HEK293 (cell line): ENCODE measurements around the gene KMT2D.

ENCODE experiments used
- CTCF ChIA-PET: fragments of 350-600 bp; formaldehyde crosslinking; extraction: SDS; loops from one replicate; lab custom pipeline; 2021; ENCODE audit warnings: antibody characterized with exemption; lab: Yijun Ruan, JAX
- POLR2A ChIA-PET: fragments of 300-600 bp; formaldehyde crosslinking; extraction: SDS; loops from one replicate; lab custom pipeline; 2020; ENCODE audit warnings: antibody characterized with exemption, inconsistent platforms; lab: Yijun Ruan, JAX
- H3K27ac ChIP-seq: fragments of 200-500 bp; sonication (Bioruptor generic); 2 replicates; pipeline ENCODE4 v1.5.1; 2014; ENCODE audit warnings: low read depth, low read length, control low read depth, inconsistent platforms; ENCODE audit errors: extremely low read depth
- H3K36me3 ChIP-seq, 2 experiments: fragments of 200-500 bp in 1 of 2; sonication (Bioruptor generic) in 1 of 2; 1 replicate in 1 of 2; 2 replicates in 1 of 2; pipeline ENCODE4 v1.5.1; 2014 to 2017; ENCODE audit warnings: inconsistent platforms in 2 of 2, low read length in 2 of 2; ENCODE audit not compliant: control insufficient read depth in 2 of 2, insufficient read depth in 1 of 2
- H3K4me1 ChIP-seq: fragments of 200-500 bp; sonication (Bioruptor generic); 2 replicates; pipeline ENCODE4 v1.5.1; 2014; ENCODE audit warnings: mild to moderate bottlenecking, low read length, inconsistent platforms; ENCODE audit not compliant: control insufficient read depth, insufficient read depth
- H3K4me3 ChIP-seq: 2 replicates; pipeline ENCODE4 v1.5.1; 2011; ENCODE audit warnings: low read depth, mild to moderate bottlenecking, control low read depth, low read length, moderate library complexity
- H3K9me3 ChIP-seq: fragments of 200-500 bp; sonication (Bioruptor generic); 2 replicates; pipeline ENCODE4 v1.5.1; 2014; ENCODE audit warnings: low read depth, low read length, inconsistent platforms; ENCODE audit not compliant: control insufficient read depth, insufficient read depth
- GLIS1 ChIP-seq: fragments of 450-650 bp; formaldehyde crosslinking; IDR thresholded peaks from 2 replicates; pipeline ENCODE4 v1.5.1; 2016; ENCODE audit warnings: missing biosample characterization, missing genetic modification characterization
- MEIS1 ChIP-seq: sonication (generic); formaldehyde crosslinking; IDR thresholded peaks from 2 replicates; pipeline ENCODE4 v1.8.1; 2022; ENCODE audit warnings: missing genetic modification reagents, mild to moderate bottlenecking, borderline replicate concordance
- MZF1 ChIP-seq: fragments of 450-650 bp; formaldehyde crosslinking; IDR thresholded peaks from 2 replicates; pipeline ENCODE4 v1.5.1; 2017; ENCODE audit warnings: missing biosample characterization, missing genetic modification characterization, borderline replicate concordance
- PRDM1 ChIP-seq: fragments of 450-650 bp; formaldehyde crosslinking; IDR thresholded peaks from 2 replicates; pipeline ENCODE4; 2016; ENCODE audit warnings: missing biosample characterization, missing genetic modification characterization
- ZFHX2 ChIP-seq: fragments of 450-650 bp; formaldehyde crosslinking; conservative IDR thresholded peaks from 2 replicates; pipeline ENCODE4 v1.5.1; 2016; ENCODE audit warnings: missing biosample characterization, missing genetic modification characterization
- ZNF133 ChIP-seq: fragments of 450-650 bp; formaldehyde crosslinking; IDR thresholded peaks from 2 replicates; pipeline ENCODE4 v1.5.1; 2016; ENCODE audit warnings: missing biosample characterization, missing genetic modification characterization
- ZNF514 ChIP-seq: fragments of 450-650 bp; formaldehyde crosslinking; IDR thresholded peaks from 2 replicates; pipeline ENCODE4 v1.5.1; 2016; ENCODE audit warnings: missing biosample characterization, missing genetic modification characterization
- ZNF600 ChIP-seq: fragments of 450-650 bp; formaldehyde crosslinking; IDR thresholded peaks from 2 replicates; pipeline ENCODE4 v1.5.1; 2016; ENCODE audit warnings: missing biosample characterization, missing genetic modification characterization
- ZNF660 ChIP-seq: fragments of 450-650 bp; IDR thresholded peaks from 2 replicates; pipeline ENCODE4 v1.5.1; 2018; ENCODE audit warnings: missing biosample characterization, mild to moderate bottlenecking, missing genetic modification characterization
- ZNF837 ChIP-seq: fragments of 450-650 bp; formaldehyde crosslinking; IDR thresholded peaks from 2 replicates; pipeline ENCODE4 v1.5.1; 2016; ENCODE audit warnings: missing biosample characterization, missing genetic modification characterization
- TF ChIP-seq, protein P1 (sequence below): fragments of 450-650 bp; formaldehyde crosslinking; IDR thresholded peaks from 2 replicates; pipeline ENCODE4 v1.5.1; 2017; ENCODE audit warnings: missing biosample characterization, missing genetic modification characterization
- TF ChIP-seq, protein P2 (sequence below): fragments of 450-650 bp; formaldehyde crosslinking; IDR thresholded peaks from 2 replicates; pipeline ENCODE4 v1.5.1; 2016; ENCODE audit warnings: missing biosample characterization, missing genetic modification characterization
- TF ChIP-seq, protein P3 (sequence below): fragments of 450-650 bp; formaldehyde crosslinking; IDR thresholded peaks from 2 replicates; pipeline ENCODE4; 2016; ENCODE audit warnings: missing biosample characterization, missing genetic modification characterization
- TF ChIP-seq, protein P4 (sequence below): fragments of 450-650 bp; formaldehyde crosslinking; IDR thresholded peaks from 2 replicates; pipeline ENCODE4 v1.5.1; 2016; ENCODE audit warnings: missing biosample characterization, missing genetic modification characterization

The KMT2D gene

DNA sequence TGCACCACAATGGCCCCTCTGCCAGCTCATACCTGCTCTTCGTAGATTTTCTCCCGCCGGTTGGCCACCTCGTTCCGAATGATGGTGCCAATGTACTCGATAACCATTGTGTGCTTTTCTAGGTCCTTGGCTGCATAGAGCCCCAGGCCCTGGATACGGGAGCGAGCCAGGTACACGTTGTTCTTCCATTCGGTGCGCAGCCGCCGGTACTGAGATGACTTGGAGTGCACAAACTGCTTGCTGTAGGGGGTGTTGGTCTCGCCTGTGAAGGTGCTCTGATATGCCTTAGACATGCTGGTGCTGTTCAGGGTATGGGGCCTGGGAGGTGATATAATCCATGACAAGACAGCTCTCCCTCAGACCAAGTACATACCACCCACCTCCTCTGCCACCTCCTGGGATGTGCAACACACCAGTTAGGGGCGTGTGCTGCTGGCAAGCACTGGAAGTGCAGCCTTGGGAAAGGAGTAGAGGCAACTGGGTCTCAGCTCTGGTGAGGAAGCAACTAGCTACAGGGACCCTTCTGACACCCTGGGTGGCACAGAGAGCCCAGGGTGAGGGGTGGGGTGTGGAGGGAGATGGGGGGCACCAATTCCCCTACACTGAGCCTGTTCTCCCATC is 37.9 kb downstream of the KMT2D start:
- POLR2A ChIA-PET = no interaction called here
- CTCF ChIA-PET = interaction anchor here (0.7 to 1.5 kb wide), 3 partner anchors 22 to 41 kb away, joined by 3 to 6 read pairs (median 4); no protein-coding TSS in a partner anchor
- H3K4me3 ChIP-seq = no peak overlapping the region

DNA sequence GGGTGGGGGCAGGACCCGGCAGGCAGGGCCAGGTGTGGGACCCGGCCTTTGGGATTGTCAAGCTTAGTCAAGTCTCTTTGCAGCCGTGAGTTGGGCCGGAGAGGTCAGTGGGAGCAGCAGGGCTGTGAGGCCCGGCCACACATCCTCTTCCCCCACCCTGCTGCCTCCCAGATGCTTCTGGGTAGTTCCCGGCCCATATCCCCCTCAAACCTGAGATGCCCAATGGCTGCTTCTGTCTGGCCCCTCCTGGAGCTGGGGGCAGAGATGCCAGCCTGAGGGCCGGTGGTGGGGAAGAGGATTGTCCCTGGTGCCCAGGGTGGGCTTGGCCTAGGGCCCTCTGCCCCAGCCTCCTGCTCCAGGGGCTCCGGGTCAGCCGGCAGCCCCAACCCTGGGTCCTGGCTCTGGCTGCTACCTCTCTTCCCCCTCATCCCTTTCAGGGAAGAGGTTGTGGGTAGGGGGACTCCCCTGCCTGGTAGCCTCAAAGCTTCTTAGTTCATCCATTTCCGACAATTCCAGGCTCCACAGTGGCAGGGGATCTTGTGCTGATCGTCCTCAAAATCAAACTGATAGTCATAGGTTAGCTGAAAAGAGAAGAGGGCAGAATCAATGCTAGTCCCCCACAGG is 39.2 kb downstream of the KMT2D start:
- ChIA-PET POLR2A (interaction anchor here (0.6 to 1.0 kb wide), 2 partner anchors 9 to 120 kb away, joined by 3 read pairs; no protein-coding TSS in a partner anchor), CTCF (interaction anchor here (0.6 to 2.6 kb wide), 3 partner anchors 22 to 83 kb away, joined by 3 to 11 read pairs (median 4); no protein-coding TSS in a partner anchor)
- no peak overlapping the region for H3K27ac ChIP-seq
- H3K36me3 ChIP-seq = peaks cover 8 to 56% of the 10 kb centered on the region in 2 experiments
- no peak overlapping the region for H3K4me3 ChIP-seq
- no peaks in the 10 kb centered on the region for H3K9me3 ChIP-seq
- TF ChIP-seq, protein P1, sequence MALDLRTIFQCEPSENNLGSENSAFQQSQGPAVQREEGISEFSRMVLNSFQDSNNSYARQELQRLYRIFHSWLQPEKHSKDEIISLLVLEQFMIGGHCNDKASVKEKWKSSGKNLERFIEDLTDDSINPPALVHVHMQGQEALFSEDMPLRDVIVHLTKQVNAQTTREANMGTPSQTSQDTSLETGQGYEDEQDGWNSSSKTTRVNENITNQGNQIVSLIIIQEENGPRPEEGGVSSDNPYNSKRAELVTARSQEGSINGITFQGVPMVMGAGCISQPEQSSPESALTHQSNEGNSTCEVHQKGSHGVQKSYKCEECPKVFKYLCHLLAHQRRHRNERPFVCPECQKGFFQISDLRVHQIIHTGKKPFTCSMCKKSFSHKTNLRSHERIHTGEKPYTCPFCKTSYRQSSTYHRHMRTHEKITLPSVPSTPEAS (tag by site-specific recombination) = no peak
- TF ChIP-seq ZFHX2 (tag by site-specific recombination) = no peak
- no peak for TF ChIP-seq ZNF837 (tag by site-specific recombination)
- TF ChIP-seq, protein P2, sequence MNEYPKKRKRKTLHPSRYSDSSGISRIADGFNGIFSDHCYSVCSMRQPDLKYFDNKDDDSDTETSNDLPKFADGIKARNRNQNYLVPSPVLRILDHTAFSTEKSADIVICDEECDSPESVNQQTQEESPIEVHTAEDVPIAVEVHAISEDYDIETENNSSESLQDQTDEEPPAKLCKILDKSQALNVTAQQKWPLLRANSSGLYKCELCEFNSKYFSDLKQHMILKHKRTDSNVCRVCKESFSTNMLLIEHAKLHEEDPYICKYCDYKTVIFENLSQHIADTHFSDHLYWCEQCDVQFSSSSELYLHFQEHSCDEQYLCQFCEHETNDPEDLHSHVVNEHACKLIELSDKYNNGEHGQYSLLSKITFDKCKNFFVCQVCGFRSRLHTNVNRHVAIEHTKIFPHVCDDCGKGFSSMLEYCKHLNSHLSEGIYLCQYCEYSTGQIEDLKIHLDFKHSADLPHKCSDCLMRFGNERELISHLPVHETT (tag by site-specific recombination) = no peak
- TF ChIP-seq MZF1 (tag by site-specific recombination) = no peak
- TF ChIP-seq, protein P3, sequence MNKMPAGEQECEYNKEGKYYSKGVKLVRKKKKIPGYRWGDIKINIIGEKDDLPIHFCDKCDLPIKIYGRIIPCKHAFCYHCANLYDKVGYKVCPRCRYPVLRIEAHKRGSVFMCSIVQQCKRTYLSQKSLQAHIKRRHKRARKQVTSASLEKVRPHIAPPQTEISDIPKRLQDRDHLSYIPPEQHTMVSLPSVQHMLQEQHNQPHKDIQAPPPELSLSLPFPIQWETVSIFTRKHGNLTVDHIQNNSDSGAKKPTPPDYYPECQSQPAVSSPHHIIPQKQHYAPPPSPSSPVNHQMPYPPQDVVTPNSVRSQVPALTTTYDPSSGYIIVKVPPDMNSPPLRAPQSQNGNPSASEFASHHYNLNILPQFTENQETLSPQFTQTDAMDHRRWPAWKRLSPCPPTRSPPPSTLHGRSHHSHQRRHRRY (tag by site-specific recombination) = no peak
- H3K4me1 ChIP-seq = no peaks in the 10 kb centered on the region; the same call in 1 of the 2 replicates

More for the DNA sequence above, 37.9 kb downstream of the KMT2D start:
- peak; percentile 57 for TF ChIP-seq GLIS1 (tag by site-specific recombination)
- TF ChIP-seq MEIS1 (CRISPR knock-in tag) = no peak
- TF ChIP-seq ZNF133 (tag by site-specific recombination) = no peak
- TF ChIP-seq ZNF660 (tag by site-specific recombination) = no peak
- TF ChIP-seq, protein P4, sequence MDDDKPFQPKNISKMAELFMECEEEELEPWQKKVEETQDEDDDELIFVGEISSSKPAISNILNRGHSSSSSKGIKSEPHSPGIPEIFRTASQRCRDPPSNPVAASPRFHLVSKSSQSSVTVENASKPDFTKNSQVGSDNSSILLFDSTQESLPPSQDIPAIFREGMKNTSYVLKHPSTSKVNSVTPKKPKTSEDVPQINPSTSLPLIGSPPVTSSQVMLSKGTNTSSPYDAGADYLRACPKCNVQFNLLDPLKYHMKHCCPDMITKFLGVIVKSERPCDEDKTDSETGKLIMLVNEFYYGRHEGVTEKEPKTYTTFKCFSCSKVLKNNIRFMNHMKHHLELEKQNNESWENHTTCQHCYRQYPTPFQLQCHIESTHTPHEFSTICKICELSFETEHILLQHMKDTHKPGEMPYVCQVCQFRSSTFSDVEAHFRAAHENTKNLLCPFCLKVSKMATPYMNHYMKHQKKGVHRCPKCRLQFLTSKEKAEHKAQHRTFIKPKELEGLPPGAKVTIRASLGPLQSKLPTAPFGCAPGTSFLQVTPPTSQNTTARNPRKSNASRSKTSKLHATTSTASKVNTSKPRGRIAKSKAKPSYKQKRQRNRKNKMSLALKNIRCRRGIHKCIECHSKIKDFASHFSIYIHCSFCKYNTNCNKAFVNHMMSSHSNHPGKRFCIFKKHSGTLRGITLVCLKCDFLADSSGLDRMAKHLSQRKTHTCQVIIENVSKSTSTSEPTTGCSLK (tag by site-specific recombination) = no peak
- TF ChIP-seq ZNF514 (tag by site-specific recombination) = no peak
- no peak for TF ChIP-seq PRDM1 (tag by site-specific recombination)
- peak; percentile 52; the same call in 1 of the 2 replicates for TF ChIP-seq ZNF600
- Histone ChIP-seq H3K27ac (no peak overlapping the region), H3K36me3 (peaks cover 13 to 66% of the 10 kb centered on the region in 2 experiments), H3K4me1 (no peaks in the 10 kb centered on the region; the same call in 1 of the 2 replicates), H3K9me3 (no peaks in the 10 kb centered on the region)
